Lower leg skin (tissue), 3 donors: ENCODE data around the gene PRSS21.

Source experiments
- CTCF ChIP-seq, 3 donors: fragments of 450-650 bp; IDR thresholded peaks; one replicate each; pipeline ENCODE4 v1.5.1; 2016; ENCODE audit warnings: antibody characterized with exemption in 3 of 3, mild to moderate bottlenecking in 3 of 3, moderate library complexity in 2 of 3
- POLR2A ChIP-seq, 2 donors: fragments of 450-650 bp; IDR thresholded peaks; one replicate each; pipeline ENCODE4 v1.6.1; 2016 to 2017; ENCODE audit warnings: antibody characterized with exemption in 2 of 2, mild to moderate bottlenecking in 1 of 2, moderate library complexity in 1 of 2

GRCh38 chr16:2867987-2868789 lies 51.2 kb downstream of the PRSS21 start:
- TF ChIP-seq CTCF (IDR thresholded peaks at IDR 0.05) (peak in 1 of 3 donors; percentile 96), POLR2A (IDR thresholded peaks at IDR 0.05) (no peak)
